SHP77 (cell line): Measurements from ENCODE around the gene PTK6.
"Not testable (repeated sequence)": the region's sequence is repeated elsewhere in the genome, so short reads cannot be mapped to it uniquely, and the experiment has no call there.

Experiments
- DNase-seq, 2 experiments: peaks; one replicate each; lab custom pipeline; 2025; lab: John Stamatoyannopoulos, UW

Gene PTK6

GRCh38 chr20:63536997-63537524, at the start of gene PTK6:
TSS of gene PTK6 (minus strand) at chr20:63537376. CDS start at chr20:63537314, 62 bp downstream.
- DNase-seq = no peak

GRCh38 chr20:63586797-63587196, 49.6 kb upstream of the PTK6 start:
- DNase-seq = no peak

GRCh38 chr20:63585616-63586565, 48.7 kb upstream of the PTK6 start:
- no peak for DNase-seq

- DNase-seq = no peak
Observed at GRCh38 chr20:63582382-63583063, 45.3 kb upstream of the PTK6 start.

- DNase-seq = peak; percentile 76 to 87
Observed at GRCh38 chr20:63580796-63581461, 43.8 kb upstream of the PTK6 start.

DNA sequence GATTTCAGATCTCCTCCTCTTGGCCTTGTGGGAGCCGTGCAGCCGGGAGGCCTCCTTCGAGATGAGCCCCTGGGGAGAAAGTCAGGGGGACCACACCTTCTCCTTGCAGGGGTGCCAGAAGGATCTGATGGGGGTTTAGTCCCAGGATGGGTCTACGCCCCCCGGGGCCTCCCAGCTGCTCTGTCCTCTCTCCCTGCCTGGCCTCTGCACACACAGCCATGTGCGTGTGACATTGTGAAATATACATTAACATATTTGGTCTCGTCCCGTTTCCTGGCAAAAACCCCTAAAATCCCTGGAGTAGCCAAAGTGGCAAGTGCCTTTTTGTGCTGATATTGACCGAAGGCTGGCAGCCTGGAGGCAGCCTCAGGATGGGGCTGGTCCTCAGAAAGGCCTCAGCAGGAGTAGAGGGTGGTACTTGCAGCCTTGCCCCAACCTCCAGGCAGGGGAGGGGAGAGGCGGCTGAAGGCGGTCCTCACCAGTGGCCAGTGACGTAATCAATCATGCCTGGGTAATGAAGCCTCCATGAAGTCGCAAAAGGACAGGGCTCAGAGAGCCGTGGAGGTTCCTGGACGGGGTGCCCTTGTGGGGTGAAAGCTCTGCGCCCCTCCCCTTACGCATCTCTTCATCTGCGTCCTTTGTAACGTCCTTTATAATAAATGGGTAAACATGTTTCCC, 42.0 kb upstream of the PTK6 start:
- DNase-seq = peak in 1 of 2 experiments; percentile 21

- peak; percentile 29 to 44 for DNase-seq
Observed at GRCh38 chr20:63578224-63579016, 41.2 kb upstream of the PTK6 start.

- DNase-seq = peak; percentile 25 to 75
Observed at GRCh38 chr20:63577317-63577894, 40.2 kb upstream of the PTK6 start.

DNA sequence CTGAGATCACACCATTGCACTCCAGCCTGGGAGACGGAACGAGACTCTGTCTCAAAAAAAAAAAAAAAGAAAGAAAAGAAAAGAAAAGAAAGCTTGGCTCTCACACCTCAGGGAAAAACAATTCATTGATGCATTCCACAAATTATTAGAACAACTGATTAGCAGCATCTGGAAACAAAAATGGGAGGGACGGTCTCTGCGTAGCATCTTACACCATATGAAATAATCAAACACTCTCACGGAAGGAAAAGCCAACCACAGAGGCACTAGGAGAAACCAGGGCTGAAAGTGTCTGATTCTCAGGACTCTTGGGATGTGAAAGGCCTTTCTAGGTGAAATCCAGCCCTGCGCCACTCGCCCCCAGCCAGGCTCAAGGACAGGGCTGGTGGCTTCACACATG, 39.1 kb upstream of the PTK6 start:
- DNase-seq = no peak

DNA sequence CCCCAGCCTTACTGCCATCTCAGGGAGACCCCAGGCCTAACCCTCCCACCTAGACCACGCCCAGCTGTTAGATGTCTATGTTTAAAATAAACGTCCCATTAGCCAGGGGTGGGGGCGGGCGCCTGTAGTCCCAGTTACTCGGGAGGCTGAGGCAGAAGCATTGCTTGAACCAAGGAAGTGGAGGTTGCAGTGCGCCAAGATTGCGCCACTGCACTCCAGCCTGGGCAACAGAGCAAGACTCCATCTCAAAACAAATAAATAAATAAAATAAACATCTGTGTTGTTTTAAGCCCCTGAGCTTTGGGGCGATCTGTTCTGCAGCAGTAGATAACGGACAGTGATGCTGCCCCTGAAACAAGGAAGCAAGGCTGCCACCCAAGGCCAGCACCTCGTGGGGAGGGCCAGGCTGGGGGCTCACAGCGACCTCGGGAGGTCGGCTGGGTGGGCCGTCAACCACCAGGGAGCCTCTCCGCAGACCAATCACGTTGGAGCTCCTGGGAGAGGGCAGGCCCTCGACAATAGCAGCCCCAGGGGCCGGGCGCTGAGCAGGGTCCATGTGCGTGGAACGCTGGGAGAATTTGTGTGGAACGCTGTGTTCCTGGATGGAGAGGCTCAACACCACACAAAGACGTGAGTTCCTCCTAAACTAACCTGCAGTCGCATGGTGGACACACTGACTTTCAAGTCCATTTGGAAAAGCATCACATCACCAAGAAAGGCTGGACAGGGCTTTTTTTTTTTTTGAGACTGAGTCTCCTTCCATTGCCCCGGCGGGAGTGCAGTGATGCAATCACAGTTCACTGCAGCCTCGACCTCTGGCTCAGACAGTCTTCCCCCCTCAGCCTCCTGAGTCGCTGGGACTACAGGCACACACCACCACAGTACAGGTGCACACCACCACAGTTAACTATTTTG, 37.9 kb upstream of the PTK6 start:
- no peak for DNase-seq

GRCh38 chr20:63574156-63574828, 37.1 kb upstream of the PTK6 start, which contains the start of gene HELZ2:
TSS of gene HELZ2 (minus strand) at chr20:63574239. CDS start at chr20:63572385, 1,854 bp downstream.
- peak; percentile 51 to 82 for DNase-seq

DNA sequence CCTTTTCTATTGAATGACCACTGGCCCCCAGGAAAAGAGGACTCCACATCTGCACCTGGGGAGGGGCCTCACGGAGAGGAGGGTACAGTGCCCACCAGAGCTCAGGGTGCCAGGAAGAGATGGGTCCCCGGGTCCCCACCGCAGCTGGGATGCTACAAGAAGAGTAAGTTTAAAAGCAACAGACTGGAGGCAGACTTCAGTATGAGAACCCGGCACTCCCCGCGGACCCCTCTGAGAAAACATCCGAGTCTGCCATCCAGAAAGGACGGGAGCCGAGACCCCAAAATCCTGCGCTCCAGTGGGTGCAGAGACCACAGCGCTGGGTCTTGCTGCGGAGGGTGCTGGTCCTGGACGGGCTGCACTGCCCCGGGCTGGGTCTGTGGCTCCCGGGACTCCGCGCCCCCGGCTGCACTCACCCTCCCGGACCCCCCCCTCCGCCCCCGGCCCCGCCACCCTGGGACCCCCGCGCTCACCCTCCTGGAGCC, 36.5 kb upstream of the PTK6 start:
- DNase-seq = no peak

DNA sequence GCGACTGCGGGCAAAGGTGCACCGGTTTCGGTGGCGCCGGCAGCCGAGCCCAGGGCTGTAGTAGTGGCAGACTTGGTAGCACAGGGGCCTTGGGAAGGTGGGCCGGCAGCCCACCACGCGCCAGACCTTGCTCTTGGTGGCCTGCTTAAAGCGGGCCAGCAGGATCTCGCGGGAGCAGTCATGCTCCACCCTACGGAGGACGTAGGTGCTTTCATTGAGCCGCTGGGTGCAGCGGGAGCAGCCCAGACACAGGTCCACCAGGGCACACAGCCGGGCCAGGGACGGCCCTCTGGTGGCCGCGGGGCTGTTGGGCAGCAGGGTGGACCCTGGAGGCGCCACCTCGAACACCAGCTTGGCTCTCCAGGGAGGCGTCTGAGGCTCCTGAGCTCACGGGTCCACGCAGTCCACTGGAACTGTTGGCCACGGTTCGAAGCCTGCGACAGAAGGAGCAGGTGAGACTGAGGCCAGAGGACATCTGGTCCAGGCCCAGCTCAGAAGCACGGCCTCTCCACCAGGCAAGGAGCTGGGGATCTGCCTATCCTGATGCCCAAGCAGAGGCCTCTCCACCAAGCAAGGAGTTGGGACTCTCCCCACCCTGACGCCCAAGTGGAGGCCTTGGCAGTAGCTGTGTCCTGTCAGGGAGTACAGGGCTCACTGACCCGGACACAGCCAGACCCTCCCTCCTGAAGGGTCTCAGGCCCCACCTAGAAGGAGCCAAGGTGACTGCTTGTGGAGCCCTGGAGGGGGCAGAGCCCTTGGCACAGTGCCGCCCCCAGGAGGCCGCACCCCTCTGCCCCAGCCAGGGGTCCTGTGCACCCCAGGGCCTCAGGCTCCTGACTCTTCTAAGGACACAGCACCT, 35.8 kb upstream of the PTK6 start:
- no peak for DNase-seq

DNA sequence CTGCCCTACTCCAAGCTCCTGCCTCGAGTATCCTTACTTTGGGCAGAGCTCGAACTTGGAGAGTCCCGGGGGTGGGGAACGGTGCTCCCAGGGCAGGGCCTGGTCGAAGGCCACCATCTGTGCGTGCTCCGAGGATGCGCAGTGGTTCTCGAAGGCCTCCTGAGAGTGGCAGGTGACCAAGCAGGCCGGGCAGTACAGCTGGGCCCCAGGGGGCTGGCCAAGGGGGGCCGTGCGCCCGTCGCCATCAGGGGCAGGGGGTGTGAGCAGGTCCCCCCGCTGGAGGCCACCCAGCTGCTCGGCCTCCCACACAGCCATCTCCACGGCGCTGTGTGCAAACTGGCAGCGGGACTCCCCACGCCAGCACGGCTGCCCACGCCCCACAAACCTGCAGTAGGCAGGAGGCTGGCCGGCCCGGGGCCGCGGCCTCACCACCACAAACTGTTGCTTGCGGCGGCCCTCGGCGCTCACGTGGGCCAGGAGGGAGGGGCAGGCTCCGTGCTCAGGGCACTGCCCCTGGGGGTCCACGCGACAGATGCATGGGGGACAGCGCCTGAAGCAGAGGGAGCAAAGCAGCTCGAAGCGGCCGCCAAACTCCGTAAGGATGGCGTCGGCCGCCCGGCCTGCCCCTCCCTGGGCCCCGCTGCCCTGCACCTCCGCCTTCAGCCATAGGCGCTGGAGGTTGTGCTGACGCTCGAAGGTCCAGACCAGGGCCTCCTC, 35.1 kb upstream of the PTK6 start:
- no peak for DNase-seq

- not testable (repeated sequence) for DNase-seq
Observed at GRCh38 chr20:63571087-63571478, 33.9 kb upstream of the PTK6 start.

DNA sequence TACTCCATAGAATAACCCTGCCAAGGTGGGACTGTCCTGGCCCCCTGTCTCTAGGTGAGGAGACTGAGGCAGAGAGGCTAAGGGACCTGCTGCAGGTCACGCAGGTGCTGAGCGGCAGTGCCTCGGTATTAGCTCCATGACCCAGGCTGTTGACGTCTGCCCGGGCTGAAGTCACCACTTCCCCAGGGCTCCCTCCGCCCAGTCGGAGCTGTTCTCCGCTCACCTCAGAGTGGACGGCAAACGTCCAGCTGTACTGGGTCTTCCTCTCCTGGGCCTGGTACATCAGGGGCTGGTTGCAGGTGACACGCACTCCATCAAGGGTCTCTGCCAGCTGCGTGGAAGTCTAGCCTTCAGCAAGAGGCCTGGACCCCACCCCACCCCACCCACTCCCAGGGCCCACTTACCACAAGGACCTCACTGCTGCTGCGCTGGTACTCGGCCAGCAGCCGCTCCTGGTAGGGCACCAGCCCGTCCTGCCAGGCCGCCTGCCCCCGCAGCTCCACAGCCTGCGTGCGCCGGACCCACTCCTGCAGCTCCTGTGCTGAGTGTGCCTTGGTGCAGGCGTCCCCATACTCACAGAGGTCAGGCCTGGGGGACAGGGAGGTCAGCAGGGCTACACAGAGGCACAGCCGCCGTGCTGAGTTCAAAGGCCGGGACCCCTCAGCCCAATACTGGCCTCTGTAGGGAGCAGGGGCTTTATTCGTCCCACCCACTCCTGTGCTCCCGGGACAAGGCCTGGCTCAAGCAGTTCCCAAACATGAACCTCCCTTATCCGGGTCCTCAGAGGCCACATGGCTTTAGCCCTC, 33.3 kb upstream of the PTK6 start:
- DNase-seq = no peak
